Loucy (cell line): ENCODE data around the gene FZD2.

Experiments used
- H2AFZ ChIP-seq: fragments of 200-600 bp; sonication (generic); 2 replicates; pipeline ENCODE4 v1.6.0; 2016; ENCODE audit warnings: antibody characterized with exemption, mild to moderate bottlenecking, low read length, moderate library complexity
- H3F3A ChIP-seq: fragments of 200-600 bp; 2 replicates; pipeline ENCODE4 v1.6.0; 2016; ENCODE audit warnings: antibody characterized with exemption, low read depth, mild to moderate bottlenecking
- H3K27me3 ChIP-seq: fragments of 200-600 bp; sonication (generic); 2 replicates; pipeline ENCODE4 v1.6.1; 2014; ENCODE audit warnings: low read length, mild to moderate bottlenecking; ENCODE audit not compliant: insufficient read depth, poor library complexity, severe bottlenecking
- H3K36me3 ChIP-seq: fragments of 200-600 bp; sonication (generic); 2 replicates; pipeline ENCODE4 v1.6.1; 2016; ENCODE audit warnings: low read length; ENCODE audit not compliant: insufficient read depth
- H3K4me1 ChIP-seq: fragments of 200-600 bp; sonication (generic); 2 replicates; pipeline ENCODE4 v1.5.1; 2014; ENCODE audit warnings: low read length, mild to moderate bottlenecking; ENCODE audit not compliant: insufficient read depth, poor library complexity, severe bottlenecking
- H3K4me2 ChIP-seq: fragments of 200-600 bp; sonication (generic); 2 replicates; pipeline ENCODE4 v1.6.0; 2014; ENCODE audit warnings: antibody characterized with exemption, low read length, low read depth, mild to moderate bottlenecking; ENCODE audit not compliant: poor library complexity, severe bottlenecking
- H3K4me3 ChIP-seq: fragments of 200-600 bp; sonication (generic); 2 replicates; pipeline ENCODE4 v1.5.1; 2014; ENCODE audit warnings: low read length, mild to moderate bottlenecking, mixed read lengths; ENCODE audit not compliant: poor library complexity, severe bottlenecking
- H3K79me2 ChIP-seq: fragments of 200-600 bp; sonication (generic); 2 replicates; pipeline ENCODE4 v1.6.1; 2014; ENCODE audit warnings: low read length; ENCODE audit not compliant: insufficient read depth
- H3K9ac ChIP-seq: fragments of 200-600 bp; sonication (generic); 2 replicates; pipeline ENCODE4 v1.6.0; 2014; ENCODE audit warnings: mild to moderate bottlenecking, low read depth, low read length, moderate library complexity; ENCODE audit not compliant: poor library complexity, severe bottlenecking
- H3K9me2 ChIP-seq: fragments of 200-600 bp; sonication (generic); replicated peaks from 2 replicates; pipeline ENCODE4 v1.6.1; 2016; ENCODE audit warnings: low read depth, low read length, mixed read lengths
- H3K9me3 ChIP-seq: fragments of 200-600 bp; sonication (generic); 2 replicates; pipeline ENCODE4 v1.6.1; 2014; ENCODE audit warnings: mild to moderate bottlenecking, antibody characterized with exemption, low read length, low read depth; ENCODE audit not compliant: insufficient read depth
- H4K20me1 ChIP-seq: fragments of 200-600 bp; sonication (generic); 2 replicates; pipeline ENCODE4 v1.6.0; 2014; ENCODE audit warnings: antibody characterized with exemption, low read length, mild to moderate bottlenecking; ENCODE audit not compliant: insufficient read depth, poor library complexity, severe bottlenecking
- CTCF ChIP-seq: fragments of 200-600 bp; sonication (generic); conservative IDR thresholded peaks from 2 replicates; pipeline ENCODE4 v1.5.1; 2014; ENCODE audit warnings: mild to moderate bottlenecking, antibody characterized with exemption, low read length
- EZH2phosphoT487 ChIP-seq: fragments of 200-600 bp; IDR thresholded peaks from 2 replicates; pipeline ENCODE4 v1.6.1; 2018; ENCODE audit warnings: antibody characterized with exemption, mild to moderate bottlenecking, moderate library complexity, borderline replicate concordance

Gene FZD2

GRCh38 chr17:44591206-44591605 lies 33.9 kb downstream of the FZD2 start:
- Histone ChIP-seq H2AFZ (no peak overlapping the region), H3K4me2 (no peak overlapping the region), H3K4me1 (no peaks in the 10 kb centered on the region), H3K9me2 (no peaks in the 10 kb centered on the region), H3K9ac (no peak overlapping the region), H3K4me3 (no peak overlapping the region), H3F3A (no peaks in the 10 kb centered on the region), H4K20me1 (no peaks in the 10 kb centered on the region), H3K36me3 (no peaks in the 10 kb centered on the region), H3K79me2 (no peaks in the 10 kb centered on the region), H3K9me3 (no peaks in the 10 kb centered on the region), H3K27me3 (no peaks in the 10 kb centered on the region)
- TF ChIP-seq CTCF (no peak), EZH2phosphoT487 (no peak)

GRCh38 chr17:44593156-44593555 lies 35.9 kb downstream of the FZD2 start:
- H3F3A ChIP-seq, result no peaks in the 10 kb centered on the region
- H3K4me3 ChIP-seq, result no peak overlapping the region
- no peaks in the 10 kb centered on the region for H3K79me2 ChIP-seq
- H3K9ac ChIP-seq, result no peak overlapping the region
- no peaks in the 10 kb centered on the region for H3K36me3 ChIP-seq
- TF ChIP-seq EZH2phosphoT487 (no peak), CTCF (no peak)
- no peaks in the 10 kb centered on the region for H3K27me3 ChIP-seq
- H3K9me3 ChIP-seq, result no peaks in the 10 kb centered on the region
- no peak overlapping the region for H3K4me2 ChIP-seq
- no peaks in the 10 kb centered on the region for H3K9me2 ChIP-seq
- H2AFZ ChIP-seq, result no peak overlapping the region
- no peaks in the 10 kb centered on the region for H3K4me1 ChIP-seq
- H4K20me1 ChIP-seq, result no peaks in the 10 kb centered on the region

- Histone ChIP-seq H3K4me3 (no peak overlapping the region), H3K36me3 (no peaks in the 10 kb centered on the region), H3K27me3 (no peaks in the 10 kb centered on the region), H3F3A (no peaks in the 10 kb centered on the region), H3K9me3 (no peaks in the 10 kb centered on the region), H3K79me2 (no peaks in the 10 kb centered on the region), H3K9ac (no peak overlapping the region), H4K20me1 (no peaks in the 10 kb centered on the region), H3K4me1 (no peaks in the 10 kb centered on the region), H3K4me2 (no peak overlapping the region), H2AFZ (no peak overlapping the region), H3K9me2 (no peaks in the 10 kb centered on the region)
- TF ChIP-seq EZH2phosphoT487 (no peak), CTCF (no peak)
Observed at GRCh38 chr17:44595216-44595775, 38.0 kb downstream of the FZD2 start.
